Lung (tissue), 12 donors: Measurements from ENCODE around the gene UBASH3B. TPM values are rescaled to one million over a fixed set of nuclear protein-coding genes. Genes with fewer than 3 reads are reported as not detected.

ENCODE experiments used
- ATAC-seq: fragments of 200-7000 bp; cut with Tn5 transposase; one replicate; pipeline ENCODE4 v1.9.1; 2020; ENCODE audit warnings: moderate number of reproducible peaks; ENCODE audit not compliant: insufficient read depth, low FRiP score
- DNase-seq, 3 donors: peaks; one replicate each; pipeline ENCODE4 v3.0.0-alpha.2; 2013 to 2017
- H3K27ac ChIP-seq, 2 donors: one replicate each; pipeline ENCODE4 v1.5.1; 2013; ENCODE audit warnings: mild to moderate bottlenecking in 2 of 2, moderate library complexity in 2 of 2, control low read depth in 1 of 2, inconsistent platforms in 1 of 2, low read depth in 1 of 2, low read length in 1 of 2
- H3K27me3 ChIP-seq, 3 donors: one replicate each; pipeline ENCODE4 v1.5.1; 2013; ENCODE audit warnings: low read length in 2 of 3; ENCODE audit not compliant: control insufficient read depth in 3 of 3, insufficient read depth in 3 of 3
- H3K36me3 ChIP-seq, 4 donors: one replicate each; pipeline ENCODE4 v1.5.1; 2013; ENCODE audit warnings: low read length in 4 of 4, mild to moderate bottlenecking in 1 of 4, moderate library complexity in 1 of 4; ENCODE audit not compliant: control insufficient read depth in 4 of 4, insufficient read depth in 4 of 4
- H3K4me1 ChIP-seq, 5 donors: one replicate each; pipeline ENCODE4 v1.5.1; 2013; ENCODE audit warnings: low read length in 5 of 5, mild to moderate bottlenecking in 2 of 5, moderate library complexity in 1 of 5; ENCODE audit not compliant: control insufficient read depth in 5 of 5, insufficient read depth in 5 of 5
- H3K4me3 ChIP-seq: one replicate; pipeline ENCODE4 v1.5.1; 2013; ENCODE audit warnings: mild to moderate bottlenecking, control low read depth, moderate library complexity
- H3K9ac ChIP-seq, 2 donors: one replicate each; pipeline ENCODE4 v1.5.1; 2013; ENCODE audit warnings: low read length in 2 of 2, control low read depth in 1 of 2; ENCODE audit not compliant: insufficient read depth in 1 of 2
- H3K9me3 ChIP-seq, 4 donors: one replicate each; pipeline ENCODE4 v1.5.1; 2013; ENCODE audit warnings: low read length in 3 of 4, mild to moderate bottlenecking in 1 of 4, moderate library complexity in 1 of 4; ENCODE audit not compliant: control insufficient read depth in 4 of 4, insufficient read depth in 3 of 4
- WGBS, 2 donors: extraction: QIAGEN DNeasy Blood & Tissue Kit; methylation state at CpG; one replicate each; pipeline ENCODE4 v1.1.7; 2013; 5-methylcytosine and 5-hydroxymethylcytosine counted together
- polyA plus RNA-seq, 2 donors: library from polyadenylated mRNA; stranded (reverse); fragments of 200-250 nt; gene quantifications; one replicate each; pipeline ENCODE4 v1.2.1, GENCODE V29; 2013
- total RNA-seq, 2 donors: library from RNA; depleted of rRNA in 1 of 2; stranded (reverse); fragments of >200 nt in 1 of 2; gene quantifications; one replicate each; pipeline ENCODE4 v1.2.1, GENCODE V29; 2014 to 2021
- TF ChIP-seq, protein P1 (sequence below): IDR thresholded peaks from 2 replicates; pipeline ENCODE4 v1.5.1; 2012; ENCODE audit warnings: mild to moderate bottlenecking; ENCODE audit errors: control extremely low read depth, extremely low read depth
- donor health status: control.
- donor health status: control.
- donor health status: Bipolar disorder and iron deficiency.
- donor health status: healthy.
- donor health status: DM: yes; HTN: yes; CAD: no.

Gene UBASH3B
- total and polyA plus RNA-seq, 4 donors = 5.8 to 51.2 (median 12.4) TPM

GRCh38 chr11:122852074-122852795 is 196.7 kb downstream of the UBASH3B start:
- Histone ChIP-seq H3K27me3 (no peaks in the 10 kb centered on the region), H3K27ac (no peak overlapping the region), H3K4me1 (peaks cover 0 to 4% (median 0%) of the 10 kb centered on the region in 5 donors), H3K36me3 (no peaks in the 10 kb centered on the region), H3K9me3 (no peaks in the 10 kb centered on the region), H3K9ac (no peak overlapping the region), H3K4me3 (no peak overlapping the region)
- 85 to 88% methylated on average over 10 of the region's 10 CpGs for WGBS, 2 donors
- DNase-seq (peak in 1 of 3 donors; percentile 6), ATAC-seq (no peak)
- TF ChIP-seq, protein P1, sequence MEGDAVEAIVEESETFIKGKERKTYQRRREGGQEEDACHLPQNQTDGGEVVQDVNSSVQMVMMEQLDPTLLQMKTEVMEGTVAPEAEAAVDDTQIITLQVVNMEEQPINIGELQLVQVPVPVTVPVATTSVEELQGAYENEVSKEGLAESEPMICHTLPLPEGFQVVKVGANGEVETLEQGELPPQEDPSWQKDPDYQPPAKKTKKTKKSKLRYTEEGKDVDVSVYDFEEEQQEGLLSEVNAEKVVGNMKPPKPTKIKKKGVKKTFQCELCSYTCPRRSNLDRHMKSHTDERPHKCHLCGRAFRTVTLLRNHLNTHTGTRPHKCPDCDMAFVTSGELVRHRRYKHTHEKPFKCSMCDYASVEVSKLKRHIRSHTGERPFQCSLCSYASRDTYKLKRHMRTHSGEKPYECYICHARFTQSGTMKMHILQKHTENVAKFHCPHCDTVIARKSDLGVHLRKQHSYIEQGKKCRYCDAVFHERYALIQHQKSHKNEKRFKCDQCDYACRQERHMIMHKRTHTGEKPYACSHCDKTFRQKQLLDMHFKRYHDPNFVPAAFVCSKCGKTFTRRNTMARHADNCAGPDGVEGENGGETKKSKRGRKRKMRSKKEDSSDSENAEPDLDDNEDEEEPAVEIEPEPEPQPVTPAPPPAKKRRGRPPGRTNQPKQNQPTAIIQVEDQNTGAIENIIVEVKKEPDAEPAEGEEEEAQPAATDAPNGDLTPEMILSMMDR = no peak

- 94 to 96% methylated on average over 5 of the region's 5 CpGs for WGBS, 2 donors
- ATAC-seq (no peak), DNase-seq (no peak)
- H3K27ac ChIP-seq = no peak overlapping the region
- peaks cover 0 to 4% (median 0%) of the 10 kb centered on the region in 5 donors for H3K4me1 ChIP-seq
- TF ChIP-seq, protein P1 = no peak
- H3K36me3 ChIP-seq = no peaks in the 10 kb centered on the region
- no peak overlapping the region for H3K4me3 ChIP-seq
- no peaks in the 10 kb centered on the region for H3K9me3 ChIP-seq
- no peaks in the 10 kb centered on the region for H3K27me3 ChIP-seq
- no peak overlapping the region for H3K9ac ChIP-seq
Observed at GRCh38 chr11:122852796-122853160, 197.3 kb downstream of the UBASH3B start.

GRCh38 chr11:122853261-122853660 is 197.7 kb downstream of the UBASH3B start:
- Histone ChIP-seq H3K9me3 (no peaks in the 10 kb centered on the region), H3K27me3 (no peaks in the 10 kb centered on the region), H3K27ac (no peak overlapping the region), H3K9ac (no peak overlapping the region), H3K4me3 (no peak overlapping the region), H3K4me1 (peaks cover 0 to 4% (median 0%) of the 10 kb centered on the region in 5 donors), H3K36me3 (no peaks in the 10 kb centered on the region)
- TF ChIP-seq, protein P1 = no peak
- WGBS, 2 donors = 96 to 98% methylated on average over 11 of the region's 11 CpGs
- ATAC-seq (no peak), DNase-seq (no peak)
